KG1 (cell line): ENCODE results near the gene OTOS.

Source experiments
- DNase-seq: peaks from one replicate; lab custom pipeline; 2025; lab: John Stamatoyannopoulos, UW

The OTOS gene

DNA sequence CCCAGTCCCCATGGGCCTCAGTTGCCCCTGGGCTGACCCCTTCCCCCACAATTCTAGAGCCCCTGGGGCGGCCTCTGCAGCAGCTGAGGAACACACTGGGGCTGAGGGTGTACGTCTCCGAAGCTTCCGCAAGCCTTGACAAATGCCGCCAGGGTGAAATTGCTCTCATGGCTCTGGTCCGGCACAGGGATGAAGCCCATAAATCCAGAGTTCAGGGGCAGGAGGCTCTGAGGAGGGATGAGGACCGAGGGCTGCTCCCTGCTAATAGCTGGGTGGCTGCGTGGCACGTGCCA lies 27.1 kb upstream of the OTOS start:
- no peak for DNase-seq

DNA sequence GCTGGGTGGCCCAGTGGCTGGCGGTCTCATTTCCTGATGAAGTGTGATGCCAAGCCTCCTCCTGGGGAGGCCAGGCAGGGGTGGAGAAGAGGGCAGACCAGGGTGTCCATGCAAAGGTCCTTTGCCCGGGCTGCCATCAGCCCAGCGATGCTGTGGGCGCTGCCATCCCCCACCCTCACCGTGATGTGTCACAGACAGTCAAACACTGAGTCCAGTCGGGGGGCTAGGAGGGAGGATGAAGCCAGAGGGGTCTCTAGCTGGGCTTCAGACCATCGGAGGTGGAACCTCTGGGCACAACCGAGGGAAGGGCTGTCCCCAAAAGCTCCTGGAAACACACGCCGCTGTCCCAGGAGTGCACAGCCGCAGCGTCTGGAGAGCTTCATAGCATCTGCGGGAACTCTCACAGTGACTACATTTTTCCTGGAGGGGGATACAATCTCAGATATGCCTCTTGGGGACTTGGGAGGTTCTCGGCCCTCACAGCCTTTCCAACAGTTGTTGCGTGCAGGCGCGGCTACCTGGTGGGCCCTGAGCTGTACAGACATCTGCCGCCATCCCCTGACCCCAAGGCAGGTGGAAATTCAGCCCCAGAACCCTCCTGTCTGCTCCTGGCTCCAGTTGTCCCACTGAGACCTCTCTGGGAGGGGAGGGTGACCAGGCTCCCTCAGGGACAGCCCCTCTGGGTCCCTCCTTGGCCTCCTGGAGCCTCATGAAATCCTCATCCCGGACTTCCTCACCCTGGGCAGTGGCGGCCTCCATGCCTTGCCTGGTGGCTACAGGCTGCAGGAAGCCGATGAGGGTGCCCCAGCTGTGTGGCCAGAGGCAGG lies 26.5 kb upstream of the OTOS start:
- DNase-seq = no peak

DNA sequence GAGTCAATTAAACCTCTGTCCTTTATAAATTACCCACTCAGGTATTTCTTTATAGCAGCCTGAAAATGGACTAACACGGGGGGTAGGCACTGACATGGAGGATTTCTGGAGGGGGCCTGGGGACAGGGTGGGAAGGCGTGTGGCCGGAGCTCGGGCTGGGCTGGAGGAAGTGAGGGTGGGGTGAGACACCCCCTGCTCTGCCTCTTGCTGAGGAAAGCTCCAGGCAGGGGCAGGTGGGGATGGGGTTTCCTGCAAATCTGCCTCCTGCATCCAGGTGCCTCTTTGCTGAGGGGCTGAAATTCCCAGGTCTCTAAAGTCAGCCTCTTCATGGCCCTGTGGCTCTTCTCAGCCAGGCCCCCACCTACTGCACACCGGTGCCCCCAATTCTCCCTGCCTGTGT lies 25.7 kb upstream of the OTOS start:
- no peak for DNase-seq

DNA sequence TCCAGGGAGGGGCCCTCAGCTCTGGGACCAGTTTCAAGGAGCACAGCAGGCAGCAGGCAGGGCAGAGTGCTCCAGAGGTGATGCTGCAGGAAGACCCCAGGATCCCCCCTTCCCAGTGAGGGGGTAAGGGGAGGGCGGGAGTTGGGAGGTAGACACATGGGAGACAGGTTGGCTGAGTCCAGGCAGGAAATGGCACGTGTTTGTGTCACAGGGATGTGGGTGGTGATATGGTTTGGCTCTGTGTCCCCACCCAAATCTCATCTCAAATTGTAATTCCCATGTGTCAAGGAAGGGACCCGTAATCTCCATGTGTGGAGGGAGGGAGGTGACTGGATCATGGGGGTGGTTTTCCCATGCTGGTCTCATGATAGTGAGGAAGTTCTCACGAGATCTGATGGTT lies 25.2 kb upstream of the OTOS start:
- no peak for DNase-seq

DNA sequence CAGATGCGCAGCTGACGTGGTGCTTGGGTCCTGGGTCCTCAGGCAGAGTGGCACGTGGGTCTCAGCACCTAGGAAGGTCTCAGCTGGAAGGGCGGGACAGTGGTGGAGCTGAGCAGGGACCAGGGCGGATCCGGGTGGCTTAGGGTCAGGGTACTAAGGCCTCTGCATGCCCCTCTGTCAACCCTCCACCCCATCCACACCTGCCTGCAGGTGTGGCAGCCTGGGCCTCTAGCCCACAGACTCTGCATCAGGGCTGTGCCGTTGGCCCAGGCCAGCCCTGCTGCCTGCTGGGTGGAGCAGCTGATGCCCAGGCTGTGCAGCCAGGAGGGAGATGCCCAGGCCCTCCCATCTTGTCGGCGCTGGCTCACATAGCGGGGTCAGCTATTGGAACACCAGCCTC lies 24.6 kb upstream of the OTOS start:
- DNase-seq = no peak

DNA sequence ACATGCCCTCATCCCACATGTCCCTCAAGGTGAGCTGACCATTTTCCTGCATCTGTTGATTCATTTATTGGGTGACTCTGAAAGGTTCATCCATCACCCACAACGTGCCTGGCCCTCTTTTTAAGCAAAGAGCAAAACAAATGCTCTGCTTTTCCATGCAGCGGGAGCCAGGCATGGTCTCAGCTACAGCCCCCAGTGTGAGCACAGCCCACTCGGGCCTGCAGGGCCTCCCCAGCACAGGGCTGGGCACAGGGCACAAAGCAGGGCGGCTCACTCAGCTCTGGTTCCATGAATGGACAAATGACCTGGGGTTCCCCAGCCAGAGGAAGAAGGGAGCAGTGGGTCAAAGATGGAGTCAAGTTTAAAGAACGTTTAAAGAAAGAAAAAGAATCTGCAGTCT lies 24.1 kb upstream of the OTOS start:
- DNase-seq = no peak

DNA sequence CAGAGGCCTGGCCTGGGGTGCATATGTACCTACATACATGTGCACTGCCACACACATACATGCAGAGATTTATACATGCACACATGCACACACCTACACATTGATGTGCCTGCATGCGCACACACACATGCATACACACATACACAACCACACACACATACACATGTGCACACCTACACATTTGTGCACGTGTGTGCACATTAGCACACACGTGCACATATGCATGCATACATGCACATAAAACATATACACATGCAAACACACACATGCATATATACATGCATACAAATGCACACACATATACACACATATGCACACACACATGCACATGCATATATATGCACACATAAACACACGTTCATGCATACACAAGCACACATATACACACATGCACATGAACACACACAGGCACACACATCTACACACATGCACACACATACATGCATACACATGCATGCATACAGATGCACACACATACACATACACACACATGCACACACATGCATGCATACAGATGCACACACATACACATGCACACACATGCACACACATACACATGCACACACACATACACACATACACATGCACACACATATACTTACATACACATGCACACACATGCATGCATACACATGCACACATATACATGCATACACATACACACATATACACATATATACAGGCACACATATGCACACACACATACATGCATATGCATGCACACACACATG lies 23.6 kb upstream of the OTOS start:
- no peak for DNase-seq

DNA sequence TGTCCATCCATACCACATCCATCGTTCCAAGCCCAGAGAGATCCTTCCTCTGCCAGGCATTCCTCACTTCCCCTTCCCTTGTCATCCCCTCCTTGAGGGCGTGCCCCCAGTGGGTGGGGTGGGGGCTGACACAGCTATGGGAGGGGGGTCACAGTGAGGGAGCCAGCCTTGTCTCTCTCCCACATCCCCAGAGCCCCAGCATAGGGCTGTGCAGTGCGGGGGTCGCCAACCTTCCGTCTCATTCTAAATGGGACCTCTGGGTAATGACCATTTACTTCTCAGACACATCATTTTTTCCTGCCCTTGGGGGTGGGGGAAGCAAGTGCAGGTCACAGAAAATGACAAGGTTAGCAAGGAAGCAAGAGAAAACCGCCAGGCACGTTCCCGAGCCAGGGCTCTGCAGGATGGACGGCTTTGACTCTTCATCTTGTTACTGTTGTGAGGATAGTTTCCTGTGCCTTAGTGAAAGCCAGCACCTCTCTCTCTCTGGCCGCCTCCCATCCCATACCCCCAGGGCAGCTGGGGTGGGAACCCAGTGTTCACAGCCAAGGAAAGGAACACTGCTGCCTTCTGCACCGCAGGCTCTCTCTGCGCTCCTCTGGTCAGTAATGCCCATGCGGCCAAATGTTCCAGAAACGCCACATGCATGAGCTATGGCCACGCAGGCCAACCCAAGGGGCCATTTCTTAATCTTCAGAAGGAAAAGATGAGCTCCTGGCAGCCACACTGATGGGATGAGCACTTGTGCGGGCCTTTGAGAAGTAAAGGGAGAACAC lies 22.7 kb upstream of the OTOS start:
- DNase-seq = no peak

DNA sequence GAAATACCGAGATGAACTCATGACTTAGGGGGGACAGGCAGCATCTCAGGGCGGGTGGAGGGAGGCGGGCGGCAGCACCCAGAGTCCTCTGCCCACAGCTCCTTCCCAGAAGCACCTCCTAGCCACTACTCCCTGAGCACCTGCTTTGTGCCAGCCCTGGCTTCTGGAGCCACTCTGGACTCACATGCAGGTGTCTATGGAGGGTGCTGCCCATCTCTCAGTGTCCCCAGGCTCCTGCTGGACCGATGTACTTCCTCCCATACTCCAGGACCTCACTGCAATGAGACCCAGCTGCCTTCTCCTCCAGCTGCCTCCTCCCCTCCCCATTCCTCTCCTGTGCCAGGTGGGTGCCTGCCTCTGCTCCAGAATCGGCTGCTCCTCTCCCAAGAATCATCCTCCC lies 22.1 kb upstream of the OTOS start:
- DNase-seq = no peak

DNA sequence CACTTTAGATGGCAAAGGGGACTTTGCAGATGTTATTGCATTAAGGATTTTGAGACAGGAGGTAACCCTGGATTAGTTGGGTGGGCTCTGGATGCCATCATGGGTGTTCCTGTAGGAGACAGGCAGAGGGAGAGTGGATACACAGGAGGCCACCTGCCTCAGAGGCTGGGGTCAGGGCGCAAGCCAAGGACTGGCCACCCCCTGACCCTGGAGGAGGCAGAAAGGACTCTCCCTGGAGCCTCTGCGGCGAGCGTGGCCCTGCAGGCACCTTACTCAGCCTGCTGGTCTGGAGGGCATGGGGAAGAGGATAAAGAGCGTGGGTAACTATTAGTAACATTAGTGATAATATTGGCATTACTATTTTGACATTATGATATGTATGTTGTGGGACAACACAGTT lies 21.6 kb upstream of the OTOS start:
- no peak for DNase-seq

DNA sequence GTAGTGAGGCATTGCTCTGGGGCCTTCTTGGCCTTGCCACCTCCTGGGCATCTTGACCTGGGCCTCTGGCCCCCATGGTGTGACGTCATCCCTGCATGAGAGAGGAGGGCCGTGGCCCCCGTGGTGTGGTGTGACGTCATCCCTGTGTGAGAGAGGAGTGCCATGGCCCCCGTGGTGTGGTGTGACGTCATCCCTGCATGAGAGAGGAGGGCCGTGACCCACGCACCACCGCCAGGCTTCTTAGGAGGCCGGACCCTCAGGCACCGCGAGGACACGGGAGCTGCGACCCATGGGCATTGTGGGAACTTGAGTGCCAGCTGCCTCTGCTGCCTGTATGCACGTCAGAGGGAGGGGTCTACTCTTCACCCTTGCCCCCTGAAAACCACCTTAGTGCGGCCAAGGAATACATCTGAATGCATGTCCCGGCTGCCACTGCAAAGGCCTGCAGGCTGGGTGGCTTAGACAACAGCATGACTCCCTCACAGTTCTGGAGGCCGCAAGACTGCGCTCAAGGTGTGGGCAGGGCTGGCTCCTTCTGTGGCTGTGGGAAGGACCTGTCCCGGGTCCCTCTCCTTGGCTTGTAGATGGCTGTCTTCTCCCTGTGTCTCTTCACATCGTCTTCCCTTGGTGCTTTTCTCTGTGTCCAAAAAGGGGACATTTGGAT lies 20.8 kb upstream of the OTOS start:
- no peak for DNase-seq

DNA sequence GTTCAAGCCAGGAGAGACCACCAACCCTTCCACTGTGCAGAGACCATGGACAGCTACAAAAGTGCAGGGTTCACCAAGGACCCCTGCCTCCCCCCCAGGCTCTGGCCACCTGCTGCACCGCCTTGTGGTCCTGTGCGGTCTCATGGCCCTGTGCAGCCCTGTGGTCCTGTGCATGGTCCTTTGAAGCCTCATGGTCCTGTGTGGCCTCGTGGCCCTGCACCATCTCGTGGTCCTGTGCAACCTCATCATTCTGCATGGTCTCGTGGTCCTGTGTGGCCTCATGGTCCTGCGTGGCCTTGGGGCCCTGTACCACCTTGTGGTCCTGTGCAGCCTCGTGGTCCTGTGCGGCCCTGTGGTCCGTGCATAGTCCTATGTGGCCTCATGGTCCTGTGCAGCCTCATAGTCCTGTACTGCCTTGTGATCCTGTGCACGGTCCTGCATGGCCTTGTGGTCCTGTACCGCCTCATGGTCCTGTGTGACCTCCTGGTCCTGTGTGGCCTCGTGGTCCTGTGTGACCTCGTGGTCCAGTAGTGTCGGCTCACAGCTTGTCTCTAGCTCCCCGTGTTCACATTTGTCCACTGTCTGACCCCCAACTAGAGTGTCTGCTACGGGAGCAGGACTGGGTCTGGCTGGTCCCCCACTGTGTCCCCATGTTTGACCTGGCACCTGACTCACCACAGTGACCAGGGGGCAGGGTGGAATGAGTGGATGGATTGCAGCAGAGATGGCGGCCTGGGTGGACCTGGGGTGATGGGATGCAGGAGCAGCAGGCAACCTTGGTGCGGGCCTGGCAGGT lies 20.0 kb upstream of the OTOS start:
- no peak for DNase-seq

DNA sequence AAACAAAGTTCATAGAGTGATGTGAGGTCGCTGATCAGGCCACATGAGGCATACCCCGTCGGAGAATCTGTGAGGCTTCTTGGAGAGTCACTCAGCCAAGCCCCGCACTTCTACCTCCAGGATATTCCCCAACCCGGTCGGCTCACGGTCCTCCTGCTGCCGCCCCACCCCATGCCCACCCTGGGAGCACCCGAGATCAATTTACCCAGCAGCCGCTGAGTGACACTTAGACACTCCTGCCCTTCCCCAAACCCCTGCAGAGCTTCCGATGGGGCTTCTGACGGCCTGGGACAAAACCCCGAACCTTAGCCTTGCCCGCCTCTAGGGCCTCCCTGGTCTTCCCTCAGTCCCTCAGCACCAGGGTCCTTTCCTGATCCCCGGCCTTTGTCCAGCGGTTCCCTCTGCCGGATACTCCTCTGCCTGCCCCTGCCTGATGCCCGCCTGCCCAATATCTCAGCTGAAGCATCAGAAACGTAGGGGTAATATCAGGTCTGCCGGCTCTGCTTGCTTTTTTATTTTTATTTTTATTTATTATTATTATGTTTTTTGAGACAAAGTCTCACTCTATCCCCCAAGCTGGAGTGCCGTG lies 18.9 kb upstream of the OTOS start:
- DNase-seq = no peak

DNA sequence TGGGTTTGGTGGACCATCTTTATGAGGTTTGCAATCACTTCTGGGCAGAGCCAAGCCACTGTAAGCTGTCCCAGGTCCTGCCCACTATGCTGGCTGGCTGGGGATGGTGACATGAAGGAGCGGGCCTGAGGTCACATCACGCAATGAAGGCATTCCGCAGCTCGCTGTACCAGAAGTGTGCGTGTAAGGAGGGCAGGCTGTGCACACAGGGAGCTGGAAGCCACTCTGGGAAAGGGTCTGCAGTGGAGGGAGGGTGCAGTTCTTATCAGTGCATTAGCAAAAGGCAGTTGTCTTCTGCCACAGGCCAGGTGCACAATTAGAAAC lies 16.7 kb upstream of the OTOS start:
- DNase-seq = no peak

DNA sequence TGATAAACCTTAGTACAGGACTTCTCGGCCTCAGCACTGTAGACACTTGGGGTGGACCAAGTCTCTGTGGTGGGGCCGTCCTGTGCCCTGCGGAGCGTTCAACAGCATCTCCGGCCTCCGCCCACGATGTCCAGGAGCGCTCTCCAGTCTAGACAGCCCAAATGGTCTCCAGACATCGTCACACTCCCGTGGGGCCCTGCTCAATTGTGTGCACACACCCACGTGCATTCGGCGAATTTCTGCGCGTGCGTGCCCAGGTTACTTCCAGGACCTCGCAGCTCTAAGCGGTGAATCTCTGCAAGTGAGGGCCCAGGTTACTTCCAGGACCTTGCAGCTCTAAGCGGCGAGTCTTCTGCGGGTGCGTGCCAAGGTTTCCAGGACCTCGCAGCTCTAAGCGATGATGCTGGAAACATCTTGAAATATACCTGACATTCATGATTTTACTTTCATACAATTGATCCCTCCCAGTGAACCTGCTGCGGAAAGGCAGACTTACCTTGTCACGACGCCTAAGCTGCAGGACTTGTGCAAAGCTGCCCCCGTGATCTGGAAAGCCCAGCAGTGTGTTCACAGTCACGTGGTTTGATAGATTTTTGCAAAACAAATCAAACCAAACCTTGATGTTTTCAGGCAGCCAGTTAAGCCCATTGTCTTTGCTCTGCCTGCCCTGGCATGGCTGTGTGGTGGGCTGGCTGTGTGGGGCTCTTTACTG lies 16.1 kb upstream of the OTOS start:
- no peak for DNase-seq

DNA sequence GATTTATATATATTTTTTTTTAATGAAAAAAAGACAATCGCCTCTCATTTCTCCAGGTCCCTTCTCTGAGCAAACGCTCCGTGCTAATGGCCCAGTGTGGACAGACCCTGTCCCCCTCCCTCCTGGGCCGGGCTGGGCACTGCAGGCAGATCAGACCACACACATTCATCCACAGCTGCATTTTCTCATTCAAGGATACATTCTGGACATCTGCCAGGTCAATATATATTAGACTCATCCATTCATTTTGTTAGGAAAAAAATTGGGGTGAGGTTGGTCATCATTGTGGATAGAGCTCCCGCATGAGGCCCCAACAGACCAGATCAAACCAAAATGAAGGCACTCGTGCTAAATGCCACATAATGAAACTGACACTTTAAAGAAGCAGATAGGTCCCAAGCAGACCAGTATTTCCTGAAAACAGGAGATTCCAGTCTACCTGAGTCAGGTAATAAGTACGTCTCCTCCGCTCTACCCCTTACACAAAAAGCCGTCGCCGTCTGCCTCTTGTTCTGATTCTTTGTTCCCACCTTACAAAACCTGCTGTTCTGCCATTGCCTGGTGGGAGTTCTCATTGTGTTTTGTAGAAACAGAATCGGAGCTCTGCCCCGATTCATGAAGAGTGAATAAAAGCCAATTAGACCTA lies 15.4 kb upstream of the OTOS start:
- no peak for DNase-seq

DNA sequence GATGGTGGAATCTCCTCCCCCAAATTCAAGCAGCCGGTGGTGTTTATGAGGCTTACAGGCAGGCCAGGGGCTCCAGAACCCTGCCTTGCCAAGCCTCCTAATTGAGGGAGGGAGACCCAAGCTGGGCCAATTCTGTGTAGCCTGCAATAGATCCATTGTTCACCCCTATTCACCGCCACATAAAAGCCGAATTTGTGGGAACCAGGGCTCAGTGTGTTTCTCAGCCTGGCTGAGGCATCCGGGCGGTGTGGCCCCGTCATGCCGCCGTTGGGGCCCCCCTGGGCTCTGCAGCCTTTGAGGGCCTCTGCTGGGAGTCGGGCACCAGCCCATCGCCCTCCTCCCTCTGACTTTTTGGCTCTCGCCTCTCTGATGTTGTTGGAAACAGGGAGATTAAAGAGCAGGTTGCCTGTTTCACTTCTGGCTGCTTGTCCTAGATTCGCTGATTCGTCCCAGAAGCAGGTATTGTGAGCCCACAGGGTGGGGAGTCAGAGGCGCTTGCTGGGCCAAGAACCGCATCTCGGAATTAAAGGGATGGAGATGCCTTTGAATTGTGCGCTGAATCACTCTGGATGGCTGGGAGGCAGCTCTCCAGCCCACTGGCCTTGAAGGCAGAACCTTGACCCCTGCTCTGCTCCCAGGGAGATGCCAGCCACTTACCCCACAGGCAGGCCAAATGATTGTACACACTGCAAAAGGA lies 14.7 kb upstream of the OTOS start:
- no peak for DNase-seq

DNA sequence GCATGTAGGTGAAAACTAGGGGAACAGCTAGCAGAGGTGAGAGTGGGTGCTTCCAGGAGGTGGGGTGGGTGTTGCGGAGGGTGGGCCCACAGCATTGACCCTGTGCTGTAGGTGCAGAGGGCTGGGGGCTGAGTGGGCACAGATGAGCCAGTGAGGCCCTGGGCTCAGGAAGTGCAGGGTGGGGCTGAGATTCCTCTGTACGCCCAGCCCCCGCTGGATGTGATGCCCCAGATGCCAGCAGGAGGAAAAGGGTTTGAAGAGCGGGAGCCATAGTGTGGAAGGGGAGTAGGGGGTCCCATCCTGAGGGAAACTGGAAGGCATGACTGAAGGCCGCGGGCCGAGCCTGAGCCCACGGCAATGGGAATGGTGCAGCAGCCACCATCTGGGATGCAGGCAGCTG lies 14.1 kb upstream of the OTOS start:
- no peak for DNase-seq

DNA sequence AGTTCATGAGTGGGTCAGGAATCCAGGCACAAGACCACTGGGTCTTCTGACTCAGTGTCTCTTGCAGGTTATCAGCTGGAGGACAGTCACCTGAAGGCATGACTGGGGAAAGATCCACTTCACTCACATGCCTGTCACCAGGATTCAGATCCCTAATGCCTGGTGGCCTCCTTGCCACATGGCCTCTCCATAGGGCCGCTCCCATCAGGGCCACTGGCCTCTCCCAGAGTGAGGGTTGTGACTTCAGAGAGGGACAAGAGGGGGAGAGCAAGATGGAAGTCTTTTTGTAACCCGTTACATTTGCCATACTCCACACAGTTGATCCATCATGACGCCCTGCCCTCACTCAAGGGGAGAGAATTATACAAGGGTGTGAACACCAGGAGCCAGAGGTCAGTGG lies 13.0 kb upstream of the OTOS start:
- no peak for DNase-seq
